ES-I3 (cell line): Measurements from ENCODE around the gene ST6GALNAC3.

Experiments used
- H3K36me3 ChIP-seq: 2 replicates; pipeline ENCODE4 v1.6.1; 2013; ENCODE audit warnings: mild to moderate bottlenecking, low read length, control low read depth, moderate library complexity; ENCODE audit not compliant: insufficient read depth
- H3K4me1 ChIP-seq: 2 replicates; pipeline ENCODE4 v1.6.1; 2013; ENCODE audit warnings: mild to moderate bottlenecking, control low read depth, low read length; ENCODE audit not compliant: insufficient read depth
- H3K9ac ChIP-seq: 2 replicates; pipeline ENCODE4 v1.6.1; 2013; ENCODE audit warnings: low read depth, mild to moderate bottlenecking, low read length, moderate library complexity
- H3K9me3 ChIP-seq: 2 replicates; pipeline ENCODE4 v1.6.1; 2013; ENCODE audit warnings: mild to moderate bottlenecking, low read length, moderate library complexity; ENCODE audit not compliant: control insufficient read depth, insufficient read depth

ST6GALNAC3 gene

GRCh38 chr1:76257823-76258222 is 183.3 kb downstream of the ST6GALNAC3 start:
- H3K36me3 ChIP-seq: no peaks in the 10 kb centered on the region
- H3K9me3 ChIP-seq: no peaks in the 10 kb centered on the region
- peaks cover 19% of the 10 kb centered on the region for H3K4me1 ChIP-seq
- H3K9ac ChIP-seq: no peak overlapping the region

- H3K9me3 ChIP-seq: no peaks in the 10 kb centered on the region
- H3K9ac ChIP-seq: no peak overlapping the region
- no peaks in the 10 kb centered on the region for H3K36me3 ChIP-seq
- peaks cover 14% of the 10 kb centered on the region for H3K4me1 ChIP-seq
Observed at GRCh38 chr1:76259270-76259669, 184.7 kb downstream of the ST6GALNAC3 start.

GRCh38 chr1:76260279-76260678 is 185.7 kb downstream of the ST6GALNAC3 start:
- H3K9me3 ChIP-seq: no peaks in the 10 kb centered on the region
- peaks cover 8% of the 10 kb centered on the region; the same call in 1 of the 2 replicates for H3K4me1 ChIP-seq
- no peak overlapping the region for H3K9ac ChIP-seq
- no peaks in the 10 kb centered on the region for H3K36me3 ChIP-seq

- Histone ChIP-seq H3K4me1 (peaks cover 3% of the 10 kb centered on the region; the same call in 1 of the 2 replicates), H3K9me3 (no peaks in the 10 kb centered on the region), H3K9ac (no peak overlapping the region), H3K36me3 (no peaks in the 10 kb centered on the region)
Observed at GRCh38 chr1:76262601-76263000, 188.1 kb downstream of the ST6GALNAC3 start.

- H3K9me3 ChIP-seq: no peaks in the 10 kb centered on the region
- peaks cover 8% of the 10 kb centered on the region; the same call in 1 of the 2 replicates for H3K4me1 ChIP-seq
- H3K36me3 ChIP-seq: no peaks in the 10 kb centered on the region
- H3K9ac ChIP-seq: no peak overlapping the region
Observed at GRCh38 chr1:76264642-76265041, 190.1 kb downstream of the ST6GALNAC3 start.

- Histone ChIP-seq H3K9ac (no peak overlapping the region), H3K36me3 (no peaks in the 10 kb centered on the region), H3K4me1 (peaks cover 8% of the 10 kb centered on the region; the same call in 1 of the 2 replicates), H3K9me3 (no peaks in the 10 kb centered on the region)
Observed at GRCh38 chr1:76266762-76267161, 192.2 kb downstream of the ST6GALNAC3 start.

GRCh38 chr1:76267631-76268030 is 193.1 kb downstream of the ST6GALNAC3 start:
- Histone ChIP-seq H3K4me1 (peaks cover 8% of the 10 kb centered on the region; the same call in 1 of the 2 replicates), H3K9ac (no peak overlapping the region), H3K9me3 (no peaks in the 10 kb centered on the region), H3K36me3 (no peaks in the 10 kb centered on the region)

- peaks cover 8% of the 10 kb centered on the region; the same call in 1 of the 2 replicates for H3K4me1 ChIP-seq
- no peaks in the 10 kb centered on the region for H3K36me3 ChIP-seq
- H3K9ac ChIP-seq: no peak overlapping the region
- no peaks in the 10 kb centered on the region for H3K9me3 ChIP-seq
Observed at GRCh38 chr1:76268341-76268740, 193.8 kb downstream of the ST6GALNAC3 start.

GRCh38 chr1:76269155-76269554 is 194.6 kb downstream of the ST6GALNAC3 start:
- Histone ChIP-seq H3K36me3 (no peaks in the 10 kb centered on the region), H3K9ac (no peak overlapping the region), H3K4me1 (peaks cover 8% of the 10 kb centered on the region; the same call in 1 of the 2 replicates), H3K9me3 (no peaks in the 10 kb centered on the region)

- Histone ChIP-seq H3K9ac (no peak overlapping the region), H3K9me3 (no peaks in the 10 kb centered on the region), H3K36me3 (no peaks in the 10 kb centered on the region), H3K4me1 (no peaks in the 10 kb centered on the region)
Observed at GRCh38 chr1:76274302-76274701, 199.8 kb downstream of the ST6GALNAC3 start.

GRCh38 chr1:76274718-76275117 is 200.2 kb downstream of the ST6GALNAC3 start:
- H3K9me3 ChIP-seq: no peaks in the 10 kb centered on the region
- H3K4me1 ChIP-seq: no peaks in the 10 kb centered on the region
- H3K36me3 ChIP-seq: no peaks in the 10 kb centered on the region
- no peak overlapping the region for H3K9ac ChIP-seq

- Histone ChIP-seq H3K36me3 (no peaks in the 10 kb centered on the region), H3K4me1 (no peaks in the 10 kb centered on the region), H3K9me3 (no peaks in the 10 kb centered on the region), H3K9ac (no peak overlapping the region)
Observed at GRCh38 chr1:76278711-76279100, 204.2 kb downstream of the ST6GALNAC3 start.

- Histone ChIP-seq H3K36me3 (no peaks in the 10 kb centered on the region), H3K9me3 (no peaks in the 10 kb centered on the region)
Observed at GRCh38 chr1:76279101-76279748, 204.7 kb downstream of the ST6GALNAC3 start.

GRCh38 chr1:76281306-76281705 is 206.8 kb downstream of the ST6GALNAC3 start:
- Histone ChIP-seq H3K4me1 (no peaks in the 10 kb centered on the region), H3K9ac (no peak overlapping the region), H3K9me3 (no peaks in the 10 kb centered on the region), H3K36me3 (no peaks in the 10 kb centered on the region)

More at GRCh38 chr1:76279101-76279748, 204.7 kb downstream of the ST6GALNAC3 start:
- no peaks in the 10 kb centered on the region for H3K4me1 ChIP-seq
- no peak overlapping the region for H3K9ac ChIP-seq

- Histone ChIP-seq H3K4me1 (peaks cover 4% of the 10 kb centered on the region; the same call in 1 of the 2 replicates), H3K9me3 (no peaks in the 10 kb centered on the region), H3K36me3 (no peaks in the 10 kb centered on the region), H3K9ac (no peak overlapping the region)
Observed at GRCh38 chr1:76284842-76285241, 210.3 kb downstream of the ST6GALNAC3 start.
